DOHH2 (cell line): Measurements from ENCODE around the gene GSAP.

ENCODE experiments used
- H3F3A ChIP-seq: fragments of 200-600 bp; sonication (generic), shearing (Covaris generic); 2 replicates; pipeline ENCODE4 v1.6.0; 2016; ENCODE audit warnings: antibody characterized with exemption, mild to moderate bottlenecking; ENCODE audit not compliant: control insufficient read depth, insufficient read depth
- H3K27ac ChIP-seq: fragments of 200-600 bp; sonication (generic); 2 replicates; pipeline ENCODE4 v1.5.1; 2014; ENCODE audit warnings: low read depth, mild to moderate bottlenecking, low read length, moderate library complexity
- H3K27me3 ChIP-seq: fragments of 200-600 bp; sonication (generic); 2 replicates; pipeline ENCODE4 v1.6.1; 2014; ENCODE audit warnings: mild to moderate bottlenecking, low read length, mixed read lengths; ENCODE audit not compliant: control insufficient read depth
- H3K36me3 ChIP-seq: fragments of 200-600 bp; sonication (generic); 2 replicates; pipeline ENCODE4 v1.6.1; 2014; ENCODE audit warnings: mild to moderate bottlenecking, low read length, moderate library complexity, mixed read lengths; ENCODE audit not compliant: control insufficient read depth
- H3K4me1 ChIP-seq: fragments of 200-600 bp; sonication (generic); 2 replicates; pipeline ENCODE4 v1.6.1; 2014; ENCODE audit warnings: mild to moderate bottlenecking, low read length, mixed read lengths; ENCODE audit not compliant: control insufficient read depth
- H3K4me2 ChIP-seq: fragments of 200-600 bp; sonication (generic); 2 replicates; pipeline ENCODE4 v1.6.0; 2014; ENCODE audit warnings: mild to moderate bottlenecking, low read length, moderate library complexity
- H3K4me3 ChIP-seq: fragments of 200-600 bp; sonication (generic); 2 replicates; pipeline ENCODE4 v1.5.1; 2014; ENCODE audit warnings: mild to moderate bottlenecking, low read length, mixed read lengths
- H3K79me2 ChIP-seq: fragments of 200-600 bp; sonication (generic); 2 replicates; pipeline ENCODE4 v1.6.1; 2014; ENCODE audit warnings: mild to moderate bottlenecking, low read length, mixed read lengths; ENCODE audit not compliant: control insufficient read depth
- H3K9me2 ChIP-seq: fragments of 200-600 bp; sonication (generic); replicated peaks from 2 replicates; pipeline ENCODE4 v1.6.1; 2014; ENCODE audit warnings: mild to moderate bottlenecking, low read length, mixed read lengths; ENCODE audit not compliant: control insufficient read depth
- H3K9me3 ChIP-seq: fragments of 200-600 bp; sonication (generic); 2 replicates; pipeline ENCODE4 v1.6.1; 2014; ENCODE audit warnings: antibody characterized with exemption, low read length, mixed read lengths; ENCODE audit not compliant: control insufficient read depth, insufficient read depth
- H4K20me1 ChIP-seq: fragments of 200-600 bp; sonication (generic); 2 replicates; pipeline ENCODE4 v1.6.0; 2014; ENCODE audit warnings: low read depth, mild to moderate bottlenecking, antibody characterized with exemption, low read length, moderate library complexity; ENCODE audit not compliant: control insufficient read depth, insufficient read depth
- EZH2phosphoT487 ChIP-seq: fragments of 200-600 bp; sonication (generic); IDR thresholded peaks from 2 replicates; pipeline ENCODE4 v1.6.1; 2017; ENCODE audit warnings: borderline replicate concordance, mild to moderate bottlenecking, antibody characterized with exemption, low read length, moderate library complexity, mixed read lengths
- TF ChIP-seq, protein P1 (sequence below): fragments of 200-600 bp; sonication (generic); IDR thresholded peaks from one replicate; pipeline ENCODE4 v1.5.1; 2014; ENCODE audit warnings: antibody characterized with exemption, mild to moderate bottlenecking, low read depth, low read length; ENCODE audit not compliant: poor library complexity, severe bottlenecking

GSAP gene

DNA sequence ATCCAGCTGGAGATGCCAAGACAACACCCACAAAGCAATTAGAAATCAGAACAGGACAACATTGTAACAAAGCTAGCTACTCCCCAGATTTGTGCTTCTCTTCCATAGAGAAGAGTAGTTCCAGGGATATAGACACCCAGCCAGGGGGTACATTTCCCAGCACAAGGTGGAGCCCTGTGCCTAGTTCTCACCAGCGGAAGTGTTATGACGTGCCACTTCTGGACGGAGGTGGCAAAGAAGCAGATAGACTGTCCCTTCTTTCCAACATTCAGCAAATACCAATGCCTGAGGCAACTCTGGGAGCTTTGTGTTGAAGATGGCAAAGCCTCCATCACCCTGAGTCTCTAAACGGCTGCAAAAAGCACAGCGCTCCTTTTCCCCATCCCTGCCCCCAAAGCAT is 23.4 kb upstream of the GSAP start:
- no peak overlapping the region for H3K27ac ChIP-seq
- H3F3A ChIP-seq = no peaks in the 10 kb centered on the region
- H3K79me2 ChIP-seq = no peaks in the 10 kb centered on the region
- TF ChIP-seq, protein P1, sequence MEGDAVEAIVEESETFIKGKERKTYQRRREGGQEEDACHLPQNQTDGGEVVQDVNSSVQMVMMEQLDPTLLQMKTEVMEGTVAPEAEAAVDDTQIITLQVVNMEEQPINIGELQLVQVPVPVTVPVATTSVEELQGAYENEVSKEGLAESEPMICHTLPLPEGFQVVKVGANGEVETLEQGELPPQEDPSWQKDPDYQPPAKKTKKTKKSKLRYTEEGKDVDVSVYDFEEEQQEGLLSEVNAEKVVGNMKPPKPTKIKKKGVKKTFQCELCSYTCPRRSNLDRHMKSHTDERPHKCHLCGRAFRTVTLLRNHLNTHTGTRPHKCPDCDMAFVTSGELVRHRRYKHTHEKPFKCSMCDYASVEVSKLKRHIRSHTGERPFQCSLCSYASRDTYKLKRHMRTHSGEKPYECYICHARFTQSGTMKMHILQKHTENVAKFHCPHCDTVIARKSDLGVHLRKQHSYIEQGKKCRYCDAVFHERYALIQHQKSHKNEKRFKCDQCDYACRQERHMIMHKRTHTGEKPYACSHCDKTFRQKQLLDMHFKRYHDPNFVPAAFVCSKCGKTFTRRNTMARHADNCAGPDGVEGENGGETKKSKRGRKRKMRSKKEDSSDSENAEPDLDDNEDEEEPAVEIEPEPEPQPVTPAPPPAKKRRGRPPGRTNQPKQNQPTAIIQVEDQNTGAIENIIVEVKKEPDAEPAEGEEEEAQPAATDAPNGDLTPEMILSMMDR = no peak
- TF ChIP-seq EZH2phosphoT487 = no peak
- H3K36me3 ChIP-seq = no peaks in the 10 kb centered on the region
- H3K4me2 ChIP-seq = no peak overlapping the region
- H3K9me3 ChIP-seq = no peaks in the 10 kb centered on the region
- no peaks in the 10 kb centered on the region for H3K4me1 ChIP-seq
- 0 out of 2 replicates have a peak, but pooled peaks cover 2% of the 10 kb centered on the region for H3K27me3 ChIP-seq
- no peak overlapping the region for H3K4me3 ChIP-seq
- no peaks in the 10 kb centered on the region for H4K20me1 ChIP-seq
- no peaks in the 10 kb centered on the region for H3K9me2 ChIP-seq

DNA sequence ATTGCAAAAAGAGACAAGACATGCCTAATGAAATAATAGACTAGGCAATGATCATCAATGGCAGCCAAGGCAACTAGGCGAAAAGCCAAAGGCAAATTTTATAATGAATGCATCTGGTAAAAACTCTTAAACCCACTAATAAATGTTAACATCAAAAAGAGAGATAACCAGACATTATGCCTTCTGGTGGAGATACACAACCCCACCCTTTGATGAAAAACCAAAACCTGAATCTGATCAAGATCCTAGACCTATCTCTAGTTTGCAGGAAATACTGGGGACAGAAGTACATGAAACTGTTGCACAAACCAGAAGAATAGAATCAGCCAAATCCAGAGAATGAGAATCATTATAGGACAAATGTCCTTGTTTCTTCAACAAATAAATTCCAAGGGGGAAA is 22.0 kb upstream of the GSAP start:
- Histone ChIP-seq H3K9me3 (no peaks in the 10 kb centered on the region), H3K27me3 (0 out of 2 replicates have a peak, but pooled peaks cover 2% of the 10 kb centered on the region), H3K4me1 (no peaks in the 10 kb centered on the region)

DNA sequence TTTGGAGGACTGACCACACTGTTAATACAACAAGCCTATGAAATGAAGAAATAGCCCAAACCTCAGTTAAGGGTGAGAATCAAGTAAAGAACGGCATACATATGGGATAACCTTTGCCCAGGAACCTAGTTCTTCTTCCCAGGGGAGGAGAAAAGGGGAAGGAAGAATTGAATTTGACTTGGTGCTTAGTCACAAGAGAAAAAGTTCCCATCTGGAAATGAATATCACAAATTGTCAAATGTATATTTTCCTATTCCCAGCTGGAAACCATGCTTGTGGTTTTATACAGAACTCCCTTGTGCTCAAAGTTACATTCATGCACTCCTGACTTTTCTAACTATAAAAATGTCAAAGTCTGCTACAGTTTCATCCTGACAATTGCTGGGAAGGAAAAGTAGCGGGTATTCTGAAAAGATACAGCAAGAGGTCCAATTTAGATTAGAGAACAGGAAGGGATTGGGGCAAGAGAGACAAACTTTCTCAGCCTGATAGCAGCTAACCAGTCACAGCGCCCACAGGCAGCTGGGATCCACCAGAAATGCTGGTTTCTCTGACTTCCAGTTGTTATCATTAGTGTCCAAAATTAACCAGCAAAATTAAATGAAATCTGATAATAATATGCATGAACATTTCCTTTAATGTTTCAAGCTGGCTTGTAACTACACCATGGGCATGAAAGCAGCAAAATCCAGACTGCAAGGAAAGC is 18.6 kb upstream of the GSAP start:
- Histone ChIP-seq H3K4me1 (no peaks in the 10 kb centered on the region), H3K9me3 (no peaks in the 10 kb centered on the region), H3K27me3 (0 out of 2 replicates have a peak, but pooled peaks cover 2% of the 10 kb centered on the region), H3K36me3 (no peaks in the 10 kb centered on the region), H3K79me2 (no peaks in the 10 kb centered on the region), H3K4me2 (no peak overlapping the region), H4K20me1 (no peaks in the 10 kb centered on the region), H3K9me2 (no peaks in the 10 kb centered on the region), H3K27ac (no peak overlapping the region), H3F3A (no peaks in the 10 kb centered on the region), H3K4me3 (no peak overlapping the region)
- no peak for TF ChIP-seq EZH2phosphoT487
- TF ChIP-seq, protein P1 = no peak

More for the DNA sequence above, 22.0 kb upstream of the GSAP start:
- Histone ChIP-seq H3F3A (no peaks in the 10 kb centered on the region), H3K27ac (no peak overlapping the region), H3K4me2 (no peak overlapping the region), H3K79me2 (no peaks in the 10 kb centered on the region), H3K9me2 (no peaks in the 10 kb centered on the region), H3K4me3 (no peak overlapping the region), H4K20me1 (no peaks in the 10 kb centered on the region), H3K36me3 (no peaks in the 10 kb centered on the region)
- TF ChIP-seq, protein P1 = no peak
